Measurements from ENCODE around the gene ATF7IP2. TPM values are rescaled to one million over a fixed set of nuclear protein-coding genes. Genes with fewer than 3 reads are reported as not detected.

Gene ATF7IP2
- total RNA-seq, 4 donors from 2014 or later: 5.1 to 12.2 (median 8.4) TPM

GRCh38 chr16:10370096-10370726, 15.7 kb upstream of the ATF7IP2 start:
- TF ChIP-seq CTCF (IDR thresholded peaks at IDR 0.05; ENCODE audit: low read depth): no peak

- TF ChIP-seq CTCF (IDR thresholded peaks at IDR 0.05; ENCODE audit: low read depth): no peak
These were observed 14.3 kb upstream of the ATF7IP2 start for GRCh38 chr16:10371592-10371991.

GRCh38 chr16:10373556-10373955, 12.3 kb upstream of the ATF7IP2 start:
- TF ChIP-seq CTCF (IDR thresholded peaks at IDR 0.05; ENCODE audit: low read depth): no peak

- TF ChIP-seq CTCF (IDR thresholded peaks at IDR 0.05; ENCODE audit: low read depth): no peak
These were observed 9.6 kb upstream of the ATF7IP2 start for GRCh38 chr16:10376229-10376628.

- no peak for TF ChIP-seq CTCF (IDR thresholded peaks at IDR 0.05; ENCODE audit: low read depth)
These were observed 2.2 kb upstream of the ATF7IP2 start for GRCh38 chr16:10383626-10384025.

- TF ChIP-seq CTCF (IDR thresholded peaks at IDR 0.05; ENCODE audit: low read depth): no peak
These were observed 748 bp downstream of the ATF7IP2 start for GRCh38 chr16:10386517-10387100.

- TF ChIP-seq CTCF (IDR thresholded peaks at IDR 0.05; ENCODE audit: low read depth): no peak
These were observed 1.3 kb downstream of the ATF7IP2 start for GRCh38 chr16:10387188-10387617.

Measured in subcutaneous adipose tissue (tissue), 4 donors.